Endothelial cell of hepatic sinusoid (primary cell): Measurements from ENCODE around the gene NPC1L1.

Experiments
- in situ Hi-C: cut with HindIII; loops from 2 replicates; pipeline ENCODE4 v1.10.0; 2017; ENCODE audit warnings: low sequenced_read_pairs

The NPC1L1 gene

DNA sequence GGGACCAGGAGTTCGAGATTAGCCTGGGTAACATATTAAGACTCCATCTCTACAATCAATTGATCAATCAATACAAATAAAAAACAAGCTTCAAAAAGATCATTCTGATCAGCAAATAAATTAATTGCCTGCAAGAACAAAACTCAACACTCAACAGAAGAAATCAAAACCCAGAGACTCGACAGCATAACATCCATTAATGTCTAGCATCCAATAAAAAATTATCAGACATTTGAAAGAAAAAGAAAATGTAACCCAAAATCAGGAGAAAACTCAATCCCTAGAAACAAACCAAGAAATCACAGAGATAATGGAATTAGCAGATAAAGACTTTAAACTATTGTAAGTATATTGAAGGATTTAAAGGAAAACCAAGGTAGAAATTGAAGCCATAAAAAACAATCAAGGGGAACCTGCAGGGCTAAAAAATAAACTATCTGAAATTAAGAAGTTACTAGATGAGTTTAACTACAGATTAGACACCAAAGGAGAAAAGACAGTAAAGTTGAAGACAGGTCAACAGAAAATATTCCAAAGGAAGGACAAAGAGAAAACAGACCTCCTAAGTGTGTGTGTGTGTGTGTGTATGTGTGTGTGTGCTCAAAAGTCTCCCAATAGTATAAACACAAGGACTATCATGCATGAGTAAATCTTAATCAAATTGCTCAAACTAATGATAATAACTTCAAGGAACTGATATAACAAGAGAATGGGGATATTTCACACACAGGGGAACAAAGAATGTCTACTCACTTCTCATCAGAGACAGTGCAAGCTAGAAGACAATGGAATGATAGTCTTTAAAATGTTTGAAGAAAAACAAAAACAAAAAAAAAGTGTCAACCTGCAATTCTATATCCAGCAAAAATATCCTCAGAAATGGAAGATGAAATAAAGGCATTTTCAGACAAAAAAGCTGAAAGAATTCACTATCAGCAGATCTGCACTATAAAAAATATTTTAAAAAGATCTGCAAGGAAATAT is 58.3 kb downstream of the NPC1L1 start:
- in situ Hi-C loops = no loop called here

DNA sequence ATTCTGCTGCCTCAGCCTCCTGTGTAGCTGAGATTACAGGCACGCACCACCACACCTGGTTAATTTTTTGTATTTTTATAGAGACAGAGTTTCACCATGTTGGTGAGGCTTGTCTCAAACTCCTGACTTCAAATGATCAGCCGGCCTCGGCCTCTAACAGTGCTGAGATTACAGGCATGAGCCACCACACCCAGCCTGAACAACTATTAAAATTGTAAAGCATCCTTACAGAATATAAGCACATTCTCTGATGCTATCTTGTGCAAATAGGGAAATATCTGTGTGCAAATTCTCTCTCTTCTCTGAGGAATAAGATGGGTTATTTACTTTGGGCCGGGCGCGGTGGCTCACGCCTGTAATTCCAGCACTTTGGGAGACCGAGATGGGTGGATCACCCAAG is 63.2 kb downstream of the NPC1L1 start:
- in situ Hi-C loops = no loop called here

DNA sequence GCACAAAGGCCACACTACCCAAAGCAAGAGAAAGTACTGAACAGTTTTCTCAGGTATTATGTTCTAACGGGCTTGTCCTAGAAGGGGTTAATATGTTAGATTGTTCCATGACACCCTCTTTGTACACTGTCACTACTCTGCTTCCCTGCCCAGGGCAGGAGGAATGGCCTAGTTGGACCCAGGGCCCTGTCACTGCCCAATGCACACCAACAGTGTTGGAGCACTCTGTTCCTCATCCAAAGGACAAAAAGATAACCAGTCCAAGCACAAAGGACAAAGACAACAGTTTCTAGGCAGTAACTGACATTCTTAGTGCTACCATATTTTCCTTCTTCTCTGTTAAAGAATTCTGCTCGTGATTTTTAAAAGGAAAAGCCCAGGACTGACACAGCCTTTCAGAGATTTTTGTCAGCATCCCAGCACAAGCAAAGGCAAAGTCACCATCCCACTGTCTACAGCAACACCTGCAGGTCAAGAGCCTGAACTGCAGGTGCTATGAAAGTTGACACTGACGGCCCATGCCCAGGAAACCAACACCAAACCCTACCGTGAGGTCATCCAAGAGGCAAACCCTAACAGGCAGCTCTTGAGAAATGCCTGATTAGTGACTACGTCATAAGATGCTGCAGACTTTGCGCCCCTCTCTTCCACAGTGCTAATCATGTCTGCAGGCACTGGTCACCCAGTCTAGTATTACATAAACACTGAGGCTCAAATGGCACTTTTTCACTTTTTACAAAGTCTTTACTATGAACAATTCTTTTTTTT is 63.9 kb downstream of the NPC1L1 start:
- in situ Hi-C loops = no loop called here

DNA sequence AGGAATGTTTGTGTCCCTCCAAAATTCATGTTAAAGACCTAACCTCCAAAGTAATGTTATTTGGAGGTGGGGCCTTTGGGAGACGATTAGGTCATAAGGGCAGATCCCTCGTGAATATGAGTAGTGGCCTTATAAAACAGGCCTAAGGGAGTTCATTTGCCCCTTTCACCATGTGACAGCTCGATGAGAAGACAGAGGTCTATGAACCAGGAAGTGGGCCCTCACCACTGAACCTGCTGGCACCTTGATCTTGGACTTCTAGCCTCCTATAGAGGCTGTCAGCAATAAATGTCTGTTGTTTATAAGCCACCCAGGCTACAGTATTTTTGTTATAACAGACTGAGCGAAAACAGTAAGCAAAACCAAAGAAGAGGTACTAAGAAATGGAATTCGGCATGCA is 64.8 kb downstream of the NPC1L1 start:
- in situ Hi-C loops = no loop called here

DNA sequence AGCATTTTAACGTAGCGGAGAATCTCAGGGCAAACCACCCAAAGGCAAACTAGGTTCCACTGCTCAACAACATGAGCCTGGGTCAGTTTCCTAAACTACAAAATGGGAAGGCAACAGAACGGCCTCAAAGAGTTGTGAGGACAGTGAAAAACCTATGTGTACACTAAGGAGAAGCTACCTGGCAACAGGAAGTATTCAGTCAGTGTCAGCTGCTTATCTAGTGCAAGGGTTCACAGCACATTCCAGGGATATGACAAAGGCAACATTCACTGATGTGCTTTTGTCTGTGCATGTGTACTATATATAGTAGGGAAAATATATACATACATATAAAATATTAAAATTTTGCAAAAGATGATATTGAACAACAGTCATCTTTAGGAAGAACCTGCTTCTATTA is 67.8 kb downstream of the NPC1L1 start:
- in situ Hi-C loops = no loop called here

DNA sequence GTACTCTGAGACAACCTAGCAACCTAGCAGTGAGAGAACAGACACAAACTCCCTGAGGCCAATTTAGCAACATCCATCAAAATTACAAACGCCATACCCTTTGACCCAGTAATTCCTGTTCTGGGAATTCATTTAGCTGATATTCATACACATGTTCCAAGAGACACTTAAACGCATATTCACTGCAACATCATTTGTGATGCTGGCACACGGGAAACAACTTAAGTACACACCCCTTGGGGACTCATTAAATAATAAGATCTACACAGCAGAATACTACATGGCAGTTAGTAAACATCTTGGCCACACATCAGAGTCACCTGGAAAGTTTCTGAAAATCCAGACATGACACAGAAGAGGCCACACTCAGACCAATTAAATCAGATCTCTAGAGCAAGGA is 68.3 kb downstream of the NPC1L1 start:
- in situ Hi-C loops = no loop called here

DNA sequence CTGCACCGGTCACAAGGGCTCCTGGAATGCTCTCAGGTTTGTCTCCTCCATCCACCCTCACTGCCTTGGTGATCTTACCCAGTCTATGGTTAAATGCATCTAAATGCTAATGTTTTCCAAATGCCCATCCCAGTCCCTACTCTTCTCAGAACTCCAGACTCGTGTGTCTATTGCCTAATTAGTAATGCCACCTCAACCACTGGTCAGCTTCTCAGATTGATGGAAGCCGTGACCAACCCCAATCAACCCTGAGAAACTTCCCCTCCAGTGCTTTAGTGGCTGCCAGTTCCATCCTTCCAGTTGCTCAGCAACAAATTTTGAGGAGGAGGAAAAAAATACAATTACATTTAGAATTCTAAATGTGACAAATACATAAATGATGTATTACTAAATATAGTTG is 69.3 kb downstream of the NPC1L1 start:
- in situ Hi-C loops = no loop called here

DNA sequence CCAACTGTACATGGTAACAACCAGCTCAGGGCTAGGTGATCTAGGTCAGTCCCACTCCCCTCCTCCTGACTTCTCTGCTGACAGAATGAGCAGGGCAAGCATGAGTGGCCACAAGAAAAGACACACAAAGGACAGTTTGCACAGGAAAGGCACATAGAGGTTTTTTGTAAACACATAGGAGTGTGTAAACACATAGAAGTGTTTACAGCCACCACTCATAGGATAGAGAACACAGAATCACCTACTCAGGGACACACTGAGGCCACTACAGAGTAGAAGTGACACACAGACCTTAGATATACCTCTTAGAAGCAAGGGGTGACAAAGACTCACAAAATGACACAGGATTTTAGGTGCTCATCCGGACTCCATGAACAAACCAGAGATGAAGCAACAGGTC is 69.7 kb downstream of the NPC1L1 start:
- in situ Hi-C loops = no loop called here

DNA sequence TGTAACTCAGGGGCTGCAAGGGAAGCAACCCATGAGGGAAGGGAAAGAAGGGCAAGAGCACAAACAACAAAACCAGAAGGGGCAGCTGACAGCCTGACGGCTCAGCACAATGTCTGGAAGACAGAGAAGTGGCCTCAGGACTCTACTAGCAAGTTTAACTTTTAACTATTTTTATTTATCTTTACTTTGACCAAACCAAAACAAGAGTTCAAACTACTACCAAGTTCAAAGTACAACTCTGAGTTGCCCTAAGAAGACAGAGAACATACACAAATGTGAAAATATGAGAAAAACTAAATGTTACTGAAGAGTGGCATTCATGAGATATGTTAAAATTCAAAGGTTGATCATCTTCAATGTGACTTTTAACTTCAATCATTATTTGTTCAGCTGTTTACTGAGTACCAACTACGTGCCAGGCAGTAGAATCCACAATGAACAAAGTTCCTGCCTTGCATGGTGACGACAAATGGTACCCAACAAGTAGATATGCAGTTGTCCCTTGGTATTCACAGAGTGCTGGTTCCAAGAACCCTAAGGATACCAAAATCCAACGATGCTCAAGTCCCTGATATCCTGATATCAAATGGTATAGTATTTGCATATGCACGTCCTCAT is 70.4 kb downstream of the NPC1L1 start:
- in situ Hi-C loops = no loop called here

DNA sequence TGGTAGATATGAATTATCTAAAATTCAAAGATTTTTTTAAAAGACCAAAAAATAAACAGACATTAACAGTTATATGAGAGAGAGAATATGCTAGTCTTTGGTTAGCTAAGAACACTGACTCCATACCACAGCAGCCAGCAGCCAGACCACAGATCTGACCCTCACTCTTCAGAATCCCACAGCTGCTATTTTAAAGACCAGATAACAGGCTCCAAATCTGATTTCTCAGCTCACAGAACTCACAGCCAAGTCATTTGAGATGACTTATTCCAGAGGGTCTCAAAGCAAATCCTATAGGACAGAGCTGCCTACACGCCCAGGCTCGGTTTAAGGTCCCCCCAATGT is 71.0 kb downstream of the NPC1L1 start:
- in situ Hi-C loops = no loop called here

DNA sequence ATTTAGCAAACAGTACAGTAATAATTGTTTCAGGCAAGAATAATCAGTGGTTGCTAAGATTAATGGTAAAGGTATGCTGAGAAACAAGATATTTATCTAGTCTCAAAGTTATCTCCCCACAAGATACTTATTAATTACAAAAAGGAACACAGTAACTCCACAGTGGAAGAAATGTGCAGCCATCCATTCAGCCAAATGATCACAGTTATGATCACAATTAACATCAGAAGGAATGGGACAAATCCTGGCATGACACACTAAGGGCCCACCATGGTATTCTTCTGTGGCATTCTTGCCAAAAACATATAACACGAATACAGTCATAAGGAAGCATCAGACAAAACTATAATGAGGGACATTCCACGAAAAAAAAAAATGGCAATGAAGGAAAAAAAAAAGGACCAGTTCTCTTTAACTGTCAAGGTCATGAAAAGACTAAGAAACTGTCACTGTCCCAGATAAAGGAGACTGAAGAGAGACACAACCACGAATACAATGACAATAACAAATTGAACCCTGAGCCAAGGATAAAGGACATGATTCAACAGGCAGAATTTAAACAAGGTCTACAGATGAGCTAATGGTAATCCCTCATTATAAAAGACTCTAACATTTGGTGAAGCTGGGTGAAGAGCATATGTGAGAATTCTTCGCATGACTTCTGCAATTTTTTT is 71.5 kb downstream of the NPC1L1 start:
- in situ Hi-C loops = loop anchor here (10.0 kb wide), 1 partner anchor 225 kb away; no protein-coding TSS in a partner anchor

DNA sequence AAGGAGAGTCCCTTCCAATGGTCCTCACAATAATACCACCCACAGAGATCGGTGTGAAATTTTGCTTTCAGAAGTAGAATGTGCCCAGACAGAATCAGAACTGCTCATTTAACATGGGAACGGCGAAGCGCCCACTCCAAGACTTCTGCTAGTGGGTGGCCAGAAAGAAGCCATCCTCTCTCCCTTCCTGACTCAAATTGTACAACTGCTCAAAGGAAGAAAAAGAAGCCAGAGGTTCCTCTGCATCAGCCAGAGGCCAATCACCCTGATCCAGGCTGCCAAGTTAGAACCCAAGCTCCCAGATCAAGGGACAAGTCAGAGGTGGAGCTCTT is 73.9 kb downstream of the NPC1L1 start:
- in situ Hi-C loops = loop anchor here (10.0 kb wide), 1 partner anchor 222 kb away; no protein-coding TSS in a partner anchor

DNA sequence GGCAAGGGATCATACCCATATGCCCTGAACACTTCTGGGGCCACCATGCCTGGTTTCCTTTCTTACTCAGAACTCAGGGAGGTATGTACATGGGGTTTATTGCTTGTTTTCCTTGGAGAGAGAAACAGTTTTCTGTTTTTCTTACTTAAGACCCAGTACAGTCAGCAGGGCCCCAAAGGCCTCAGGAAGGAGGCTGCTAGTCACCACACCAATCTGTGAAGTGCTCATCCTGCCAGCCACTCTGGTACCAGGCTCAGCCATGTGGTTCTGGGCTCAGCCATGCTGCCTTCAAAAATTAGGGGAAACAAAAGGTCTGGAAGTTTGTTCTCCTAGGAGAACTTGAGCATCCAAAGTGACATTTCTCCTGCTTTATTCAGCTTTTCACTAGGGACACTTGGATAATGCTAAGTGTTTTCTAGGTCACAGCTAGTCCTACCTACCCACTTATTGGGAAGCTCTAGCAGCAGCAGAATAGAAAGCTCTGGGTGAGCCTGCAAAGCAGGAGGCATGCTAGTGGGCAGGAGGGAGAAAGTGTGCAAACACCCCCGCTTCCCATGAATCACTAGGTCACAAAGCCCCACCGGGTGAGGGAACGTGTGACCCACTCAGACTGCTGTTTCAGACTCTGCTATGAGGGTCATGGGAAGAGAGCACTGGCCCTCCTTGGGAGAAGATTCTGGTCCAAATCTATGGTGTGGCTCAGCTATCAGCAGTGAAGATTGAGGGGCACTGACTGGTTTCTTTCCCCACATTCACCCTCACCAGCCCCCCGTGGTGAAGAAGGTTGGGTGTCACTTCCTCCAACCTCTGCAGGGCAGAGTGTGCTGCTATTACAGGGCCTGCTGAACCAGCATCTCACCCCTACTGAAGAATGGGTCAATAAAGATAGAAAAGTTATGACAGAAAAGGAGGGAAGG is 74.6 kb downstream of the NPC1L1 start:
- in situ Hi-C loops = loop anchor here (10.0 kb wide), 1 partner anchor 222 kb away; no protein-coding TSS in a partner anchor

DNA sequence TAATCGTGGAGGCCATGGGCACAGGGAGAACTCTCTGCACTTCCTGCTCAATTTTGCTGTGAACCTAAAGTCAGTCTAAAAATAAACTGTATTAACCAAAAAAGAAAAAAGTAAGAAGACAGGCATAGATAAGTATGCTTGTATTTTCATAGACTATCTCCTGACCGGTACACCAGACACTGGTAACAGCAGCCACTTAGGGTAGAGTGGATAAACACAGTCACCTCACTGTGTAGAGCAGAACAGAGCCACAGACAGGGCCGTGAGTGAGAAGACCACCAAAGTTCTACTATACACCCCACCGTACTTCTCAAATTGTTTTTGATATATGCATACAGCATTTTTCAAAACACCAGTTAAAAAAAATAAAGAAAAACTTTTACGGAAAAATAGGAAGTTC is 75.6 kb downstream of the NPC1L1 start:
- in situ Hi-C loops = loop anchor here (10.0 kb wide), 1 partner anchor 221 kb away; no protein-coding TSS in a partner anchor

DNA sequence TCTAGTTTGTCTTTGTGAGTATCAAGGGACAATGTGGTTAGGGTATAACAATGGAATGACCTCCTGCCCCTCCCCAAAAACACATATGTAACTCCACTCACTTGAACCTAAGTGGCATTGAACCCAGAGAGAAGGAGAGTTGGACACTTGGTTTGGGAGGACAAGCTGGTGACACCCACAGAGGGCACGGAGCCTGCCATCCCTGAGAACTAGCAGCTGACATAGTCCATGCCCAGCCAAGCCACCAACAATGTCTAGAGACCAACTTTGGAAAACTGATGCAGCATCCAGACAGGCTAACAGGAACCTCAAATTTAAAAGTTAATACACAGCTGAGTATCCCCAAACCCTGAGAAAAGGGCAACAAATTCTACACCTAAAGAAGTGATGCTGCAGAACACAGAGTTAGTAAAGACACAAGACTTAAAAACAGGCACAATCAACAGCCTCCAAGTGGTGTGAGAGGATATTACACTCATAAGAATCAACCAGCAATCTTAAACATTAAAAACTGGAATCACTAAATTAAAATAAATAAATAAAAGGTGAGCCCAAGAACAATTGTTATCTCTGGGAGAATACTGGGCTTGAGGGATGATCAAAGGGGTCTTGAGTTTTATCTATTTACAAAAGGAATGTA is 77.8 kb downstream of the NPC1L1 start:
- in situ Hi-C loops = loop anchor here (10.0 kb wide), 1 partner anchor 218 kb away; no protein-coding TSS in a partner anchor
